NCI-H510A (cell line): Measurements from ENCODE around the gene SOCS3.
"Not testable (repeated sequence)": the region's sequence is repeated elsewhere in the genome, so short reads cannot be mapped to it uniquely, and the experiment has no call there.

Source experiments
- DNase-seq: peaks from one replicate; lab custom pipeline; 2025; lab: John Stamatoyannopoulos, UW

Gene SOCS3

GRCh38 chr17:78348055-78348770 is 11.7 kb downstream of the SOCS3 start:
- DNase-seq, result no peak

DNA sequence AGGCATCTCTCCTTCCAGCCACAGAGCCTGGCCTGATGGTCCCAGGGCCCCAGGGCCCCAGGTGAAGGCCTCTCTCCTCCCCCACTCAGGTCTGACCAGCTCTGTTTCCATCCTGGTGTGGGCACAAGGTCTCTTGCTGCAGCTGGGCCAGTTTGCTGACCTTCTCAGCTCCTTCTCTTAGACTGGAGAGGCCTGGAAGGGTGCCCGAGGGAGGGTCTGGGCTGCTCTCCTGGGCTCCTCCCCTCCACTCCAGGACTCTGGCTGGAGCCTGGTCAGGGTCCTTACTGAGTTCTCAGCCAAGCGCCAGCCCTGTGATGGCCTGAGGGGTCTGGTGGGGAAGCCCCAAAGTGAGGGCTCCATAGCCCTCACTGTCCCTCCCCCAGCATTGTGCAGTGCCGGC is 12.4 kb downstream of the SOCS3 start:
- no peak for DNase-seq

DNA sequence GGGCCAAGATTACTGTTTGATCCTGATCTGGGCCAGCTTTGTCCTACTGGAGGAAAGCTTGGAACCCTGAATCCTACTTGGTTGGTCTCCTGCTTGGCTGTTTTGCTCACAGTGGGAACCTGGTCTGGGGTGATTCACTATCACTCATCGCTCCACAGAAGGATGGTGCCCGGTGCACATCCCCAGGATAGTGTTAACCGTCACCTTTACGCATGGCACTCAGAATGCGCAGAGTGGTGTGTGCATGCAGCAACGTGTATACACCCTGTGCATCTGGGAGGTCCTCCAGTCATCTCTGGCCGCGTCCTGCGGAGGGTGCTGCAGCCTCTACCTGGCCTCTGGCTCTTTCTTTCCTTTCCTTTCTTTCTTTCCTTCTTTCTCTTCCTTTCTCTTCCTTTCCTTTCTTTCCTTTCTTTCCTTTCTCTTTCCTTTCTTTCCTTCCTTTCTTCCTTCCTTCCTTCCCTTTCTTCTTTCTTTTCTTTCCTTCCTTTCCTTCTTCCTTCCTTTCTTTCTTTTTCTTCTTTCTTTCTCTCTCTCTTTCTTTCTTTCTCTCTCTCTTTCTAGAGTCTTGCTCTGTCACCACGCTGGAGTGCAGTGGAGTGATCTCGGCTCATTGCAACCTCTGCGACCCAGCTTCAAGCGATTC is 13.1 kb downstream of the SOCS3 start:
- no peak for DNase-seq

- no peak for DNase-seq
Measured at GRCh38 chr17:78345791-78346494, 13.9 kb downstream of the SOCS3 start.

GRCh38 chr17:78345172-78345571 is 14.7 kb downstream of the SOCS3 start:
- no peak for DNase-seq

DNA sequence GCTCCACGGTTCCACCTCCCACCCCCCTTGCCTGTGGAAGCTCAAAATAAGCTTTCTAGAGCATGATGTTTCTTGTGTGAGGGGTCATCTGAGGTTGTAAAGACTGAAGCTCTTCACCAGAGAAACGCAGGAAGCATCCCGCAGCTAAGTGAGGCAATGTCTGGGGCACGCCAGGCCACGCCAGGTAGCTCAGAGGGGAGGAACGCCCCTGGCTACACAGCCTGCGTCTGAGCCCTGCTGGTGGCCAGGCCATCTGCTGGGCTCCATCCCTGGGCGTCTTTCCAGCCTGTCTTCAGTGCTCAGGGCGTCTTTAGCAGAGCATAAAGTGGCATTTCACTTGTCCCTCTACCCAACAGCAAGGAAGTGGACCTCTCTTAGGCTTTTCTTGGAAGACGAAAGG is 15.2 kb downstream of the SOCS3 start:
- DNase-seq, result no peak

- no peak for DNase-seq
Measured at GRCh38 chr17:78343543-78344201, 16.2 kb downstream of the SOCS3 start.

DNA sequence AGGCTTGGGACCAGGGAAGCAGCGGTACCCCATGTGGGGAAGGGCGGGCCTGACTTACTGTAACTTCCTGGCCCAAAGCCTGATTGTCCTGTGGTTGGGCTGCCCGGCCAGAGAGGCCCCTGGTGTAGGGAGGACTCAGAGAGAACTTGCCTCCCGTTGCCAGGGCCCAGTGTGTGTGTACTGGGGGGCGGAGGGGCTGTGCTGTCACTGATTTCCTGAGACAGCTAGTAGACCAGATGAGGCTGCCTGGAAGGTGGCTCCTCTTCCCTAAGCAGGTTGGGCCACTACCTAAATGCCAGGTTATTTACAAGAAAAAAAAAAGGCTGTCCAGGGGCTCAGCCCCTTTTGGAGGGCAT is 16.7 kb downstream of the SOCS3 start:
- no peak for DNase-seq

DNA sequence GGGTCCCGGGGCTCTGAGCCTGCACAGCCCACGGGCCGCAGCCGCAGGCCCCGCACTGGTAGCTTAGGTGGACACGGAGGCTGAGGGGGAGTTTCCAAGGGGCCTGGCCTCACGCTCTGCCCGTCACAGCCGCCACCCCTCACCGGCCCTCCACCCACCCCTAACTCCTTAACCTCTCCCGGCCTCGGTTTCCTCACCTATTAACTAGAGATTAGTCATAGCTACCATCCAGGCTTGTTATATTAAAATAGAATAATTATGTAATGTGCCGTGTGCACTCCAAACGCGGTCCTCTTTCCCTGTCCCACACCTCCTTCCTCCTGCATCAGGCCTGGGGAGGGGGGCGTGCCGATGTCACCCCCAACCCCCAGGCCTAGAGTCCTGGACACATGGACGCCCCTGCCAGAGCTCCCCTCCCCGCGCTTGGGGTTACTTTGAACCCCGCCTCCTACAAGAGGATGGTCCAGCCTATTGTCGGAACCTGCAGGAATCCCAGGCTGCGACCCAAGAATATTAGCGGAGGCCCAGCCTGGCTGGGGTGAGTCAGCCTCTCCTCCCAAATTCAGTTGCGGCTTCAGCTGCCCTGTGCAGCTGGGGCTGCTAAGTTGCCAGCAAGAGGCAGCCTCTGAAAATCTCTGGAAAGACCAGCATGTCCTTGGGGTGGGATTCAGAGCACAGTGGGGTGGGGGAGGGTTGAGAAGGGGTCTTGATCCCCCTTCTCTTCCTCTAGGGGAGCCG is 17.3 kb downstream of the SOCS3 start:
- no peak for DNase-seq

DNA sequence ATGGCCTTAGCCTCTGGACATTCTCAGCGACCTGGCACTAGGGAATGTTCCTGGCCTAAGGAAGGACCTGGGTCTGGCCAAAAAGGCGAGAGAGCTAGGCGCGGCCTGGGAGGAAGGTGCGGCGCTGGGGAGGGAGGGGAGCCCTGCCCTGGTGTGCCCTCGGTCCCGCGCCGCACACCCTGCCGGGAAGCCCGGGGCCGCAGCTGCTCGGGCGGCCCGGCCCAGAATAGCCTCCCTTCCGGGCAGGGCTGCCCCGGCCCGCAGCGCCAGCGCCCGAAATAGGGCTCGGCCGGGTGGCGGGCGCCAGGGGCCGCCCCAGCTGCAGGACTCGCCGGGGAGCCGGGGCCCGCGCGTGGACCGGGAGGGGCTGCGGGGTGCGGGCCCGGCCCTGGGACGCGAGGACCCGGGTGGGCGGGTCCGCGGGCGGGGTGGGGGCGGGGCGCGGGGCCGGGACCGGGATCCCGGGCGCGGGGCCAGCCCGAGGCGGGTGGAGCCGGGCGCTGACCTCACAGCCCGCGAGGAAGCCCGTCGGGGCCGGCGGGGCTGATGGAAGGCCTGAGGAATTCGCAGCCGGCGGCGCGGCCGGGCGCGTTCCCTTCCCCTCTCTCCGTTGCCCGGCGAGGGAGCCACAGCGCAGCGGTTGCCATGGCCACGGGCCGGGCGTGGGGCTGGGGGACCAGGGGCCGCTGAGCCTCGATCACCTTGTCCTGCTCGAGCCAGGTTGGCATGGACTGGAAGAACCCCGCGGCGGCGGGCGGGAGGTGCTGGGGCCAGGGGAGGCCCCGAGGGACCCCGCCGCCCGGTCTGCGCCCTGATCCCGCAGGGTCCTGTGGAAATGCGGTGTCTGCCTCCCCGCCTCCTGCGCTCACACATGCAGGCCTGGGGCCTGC is 18.1 kb downstream of the SOCS3 start:
- no peak for DNase-seq

DNA sequence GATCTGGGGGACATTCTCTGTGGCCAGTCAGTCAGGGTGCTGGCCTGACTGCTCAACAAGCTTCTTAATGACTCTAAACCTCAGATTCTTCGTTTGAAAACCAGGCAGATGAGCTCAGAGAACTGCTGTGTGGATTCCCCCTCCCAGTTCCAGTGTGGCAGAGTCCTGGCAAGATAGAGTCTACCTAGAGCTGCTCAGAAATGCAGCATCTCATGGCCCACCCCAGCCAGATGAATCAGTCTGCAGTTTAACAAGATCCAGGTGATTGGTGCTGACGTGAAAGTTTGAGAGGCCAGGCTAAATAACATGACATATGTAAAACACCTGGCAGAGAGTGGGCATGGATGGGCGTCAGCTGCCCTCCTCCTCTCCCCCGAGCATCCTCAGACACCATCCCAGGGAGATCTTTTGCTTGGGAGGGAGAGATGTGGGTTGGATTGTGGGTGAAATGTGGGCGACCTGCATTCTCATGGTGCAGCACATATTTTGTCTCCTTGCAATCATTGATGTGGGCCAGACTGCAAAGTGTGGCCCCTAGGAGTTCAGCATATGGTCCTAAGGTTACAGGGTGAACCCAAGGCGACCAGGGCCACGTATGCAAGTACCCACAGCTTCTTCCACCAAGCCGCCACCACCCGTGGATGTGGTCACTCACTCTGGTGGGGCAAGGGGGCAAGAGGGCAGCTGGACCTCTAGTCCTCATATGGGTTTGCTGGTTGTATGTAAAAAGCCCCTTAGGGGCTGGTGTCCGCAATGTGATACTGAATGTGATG is 19.5 kb downstream of the SOCS3 start:
- no peak for DNase-seq

DNA sequence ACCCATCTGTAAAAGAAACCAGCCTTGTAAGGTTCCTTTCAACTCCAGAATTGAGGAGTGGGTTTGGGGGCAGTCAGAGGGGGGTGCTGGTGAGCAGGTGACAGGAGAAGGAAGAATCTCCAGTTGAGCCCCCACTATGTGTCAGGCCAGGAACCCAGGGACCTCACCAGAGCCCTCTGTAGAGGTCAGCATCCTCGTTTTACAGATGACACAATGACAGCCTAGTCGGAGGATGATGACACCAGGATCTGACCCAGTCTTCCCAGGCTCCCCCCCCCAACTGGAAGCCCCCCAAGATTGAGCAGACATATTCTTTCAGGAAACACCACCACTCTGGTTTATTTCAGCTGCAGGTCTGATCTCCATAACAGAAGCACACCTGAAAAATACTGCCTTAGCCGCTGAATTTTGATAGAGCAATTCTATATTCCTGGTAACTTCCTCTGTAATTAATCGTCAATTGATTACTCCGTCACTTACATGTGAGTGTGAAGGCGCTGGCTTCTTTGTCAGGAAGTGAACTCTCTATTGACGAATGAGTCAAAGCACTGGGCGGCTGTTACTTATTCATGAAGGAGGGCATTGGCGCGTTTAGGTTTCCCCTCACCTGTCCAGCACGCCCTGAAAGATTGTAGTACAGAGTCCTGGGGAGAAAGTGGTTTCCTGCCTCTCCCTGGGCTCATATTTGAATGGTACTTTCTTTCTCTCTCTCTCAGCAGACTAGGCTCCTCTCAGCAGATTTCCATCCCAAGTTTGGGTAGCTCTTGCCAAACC is 21.2 kb downstream of the SOCS3 start:
- DNase-seq, result no peak

- no peak for DNase-seq
Measured at GRCh38 chr17:78337244-78338109, 22.4 kb downstream of the SOCS3 start.

GRCh38 chr17:78335209-78335608 is 24.7 kb downstream of the SOCS3 start:
- no peak for DNase-seq

GRCh38 chr17:78332991-78333390 is 26.9 kb downstream of the SOCS3 start:
- DNase-seq, result no peak

- not testable (repeated sequence) for DNase-seq
Measured at GRCh38 chr17:78331355-78331754, 28.5 kb downstream of the SOCS3 start.

GRCh38 chr17:78330570-78331224 is 29.2 kb downstream of the SOCS3 start:
- DNase-seq, result no peak
